Measurements from ENCODE around the gene PRIM2.
"Not testable (repeated sequence)": the region's sequence is repeated elsewhere in the genome, so short reads cannot be mapped to it uniquely, and the experiment has no call there.

The PRIM2 gene

DNA sequence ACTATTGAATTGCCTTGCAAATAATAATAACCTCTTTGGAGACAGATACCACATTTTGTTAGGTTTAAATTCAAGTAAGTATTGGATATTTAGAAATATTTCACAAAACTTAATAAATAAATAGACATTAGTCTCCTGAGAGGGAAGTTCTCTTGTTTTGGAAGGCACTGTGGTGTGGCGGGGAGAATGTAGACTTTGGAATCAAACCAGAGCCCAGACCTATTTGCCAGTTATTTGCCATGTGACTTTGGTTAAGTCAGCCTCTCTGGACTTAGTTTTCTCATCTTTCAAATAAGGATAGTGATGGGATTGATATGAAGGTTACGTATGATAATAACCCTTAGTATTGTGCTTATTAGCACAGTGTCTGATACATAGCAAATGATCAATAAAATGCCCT, 240.4 kb downstream of the PRIM2 start:
- not testable (repeated sequence) for H4K20me1 ChIP-seq (ENCODE audit: insufficient read depth, low read length); H3K4me2 ChIP-seq (ENCODE audit: low read length)

GRCh38 chr6:57559170-57559569, 241.7 kb downstream of the PRIM2 start:
- not testable (repeated sequence) for H3K9me2 ChIP-seq (ENCODE audit: low read depth, low read length); H3K4me2 ChIP-seq (ENCODE audit: low read length); H3K9me3 ChIP-seq (ENCODE audit: low read length); H3K36me3 ChIP-seq (ENCODE audit: insufficient read depth, low read length); H3K79me2 ChIP-seq (ENCODE audit: insufficient read depth, low read length); H3K27me3 ChIP-seq (ENCODE audit: insufficient read depth, low read length); H3K4me3 ChIP-seq (ENCODE audit: low read depth, low read length, poor library complexity, severe bottlenecking); H3K9ac ChIP-seq (ENCODE audit: low read length); H3K4me1 ChIP-seq (ENCODE audit: insufficient read depth, low read length, severe bottlenecking); H3F3A ChIP-seq (ENCODE audit: insufficient read depth, low read length); H4K20me1 ChIP-seq (ENCODE audit: insufficient read depth, low read length); H3K27ac ChIP-seq (ENCODE audit: low read depth, low read length, poor library complexity, severe bottlenecking); H2AFZ ChIP-seq (ENCODE audit: low read length)

More for the DNA sequence above, 240.4 kb downstream of the PRIM2 start:
- H3K4me3 ChIP-seq (ENCODE audit: low read depth, low read length, poor library complexity, severe bottlenecking); H2AFZ ChIP-seq (ENCODE audit: low read length); H3K9me2 ChIP-seq (ENCODE audit: low read depth, low read length); H3F3A ChIP-seq (ENCODE audit: insufficient read depth, low read length); H3K4me1 ChIP-seq (ENCODE audit: insufficient read depth, low read length, severe bottlenecking); H3K27me3 ChIP-seq (ENCODE audit: insufficient read depth, low read length); H3K9me3 ChIP-seq (ENCODE audit: low read length); H3K9ac ChIP-seq (ENCODE audit: low read length); H3K27ac ChIP-seq (ENCODE audit: low read depth, low read length, poor library complexity, severe bottlenecking); H3K36me3 ChIP-seq (ENCODE audit: insufficient read depth, low read length); H3K79me2 ChIP-seq (ENCODE audit: insufficient read depth, low read length): not testable (repeated sequence)

- H3K9me2 ChIP-seq (ENCODE audit: low read depth, low read length); H3K4me3 ChIP-seq (ENCODE audit: low read depth, low read length, poor library complexity, severe bottlenecking); H3K4me2 ChIP-seq (ENCODE audit: low read length); H3K27me3 ChIP-seq (ENCODE audit: insufficient read depth, low read length); H3K27ac ChIP-seq (ENCODE audit: low read depth, low read length, poor library complexity, severe bottlenecking); H3K36me3 ChIP-seq (ENCODE audit: insufficient read depth, low read length); H3K9ac ChIP-seq (ENCODE audit: low read length); H3K9me3 ChIP-seq (ENCODE audit: low read length); H4K20me1 ChIP-seq (ENCODE audit: insufficient read depth, low read length); H3K4me1 ChIP-seq (ENCODE audit: insufficient read depth, low read length, severe bottlenecking); H2AFZ ChIP-seq (ENCODE audit: low read length); H3K79me2 ChIP-seq (ENCODE audit: insufficient read depth, low read length); H3F3A ChIP-seq (ENCODE audit: insufficient read depth, low read length): not testable (repeated sequence)
These were observed 244.8 kb downstream of the PRIM2 start for GRCh38 chr6:57562233-57562632.

DNA sequence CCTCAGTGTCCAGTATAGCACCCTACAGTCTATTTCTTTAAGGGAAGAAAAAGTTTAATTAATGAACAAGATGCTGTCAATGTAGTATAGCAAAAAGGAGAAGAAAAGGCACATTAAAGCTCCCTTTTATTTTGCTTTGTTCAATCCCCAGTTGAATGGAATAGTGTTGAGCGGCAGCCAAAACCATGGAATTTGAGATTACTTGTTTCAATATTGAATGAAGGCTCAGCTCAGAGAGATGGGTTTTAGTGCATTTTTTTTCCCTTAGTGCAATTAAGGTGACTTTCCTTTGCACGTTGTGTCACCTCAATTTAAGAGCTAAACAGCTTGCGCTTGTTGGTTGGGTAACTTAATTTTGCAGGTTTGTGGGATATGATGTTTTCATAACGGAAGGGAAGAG, 254.7 kb downstream of the PRIM2 start:
- H3K9me3 ChIP-seq (ENCODE audit: low read length); H3K79me2 ChIP-seq (ENCODE audit: insufficient read depth, low read length); H3K4me2 ChIP-seq (ENCODE audit: low read length); H3F3A ChIP-seq (ENCODE audit: insufficient read depth, low read length); H3K27ac ChIP-seq (ENCODE audit: low read depth, low read length, poor library complexity, severe bottlenecking); H2AFZ ChIP-seq (ENCODE audit: low read length); H3K36me3 ChIP-seq (ENCODE audit: insufficient read depth, low read length); H3K4me3 ChIP-seq (ENCODE audit: low read depth, low read length, poor library complexity, severe bottlenecking); H3K9ac ChIP-seq (ENCODE audit: low read length); H4K20me1 ChIP-seq (ENCODE audit: insufficient read depth, low read length); H3K4me1 ChIP-seq (ENCODE audit: insufficient read depth, low read length, severe bottlenecking); H3K27me3 ChIP-seq (ENCODE audit: insufficient read depth, low read length); H3K9me2 ChIP-seq (ENCODE audit: low read depth, low read length): not testable (repeated sequence)

- not testable (repeated sequence) for H2AFZ ChIP-seq (ENCODE audit: low read length); H3F3A ChIP-seq (ENCODE audit: insufficient read depth, low read length)
These were observed 255.4 kb downstream of the PRIM2 start for GRCh38 chr6:57572844-57573243.

GRCh38 chr6:57577023-57577422, 259.6 kb downstream of the PRIM2 start:
- H3K4me2 ChIP-seq (ENCODE audit: low read length); H3K9me3 ChIP-seq (ENCODE audit: low read length); H3K36me3 ChIP-seq (ENCODE audit: insufficient read depth, low read length); H4K20me1 ChIP-seq (ENCODE audit: insufficient read depth, low read length); H3K9me2 ChIP-seq (ENCODE audit: low read depth, low read length); H3K27me3 ChIP-seq (ENCODE audit: insufficient read depth, low read length); H3K79me2 ChIP-seq (ENCODE audit: insufficient read depth, low read length); H3K4me1 ChIP-seq (ENCODE audit: insufficient read depth, low read length, severe bottlenecking); H3F3A ChIP-seq (ENCODE audit: insufficient read depth, low read length); H3K27ac ChIP-seq (ENCODE audit: low read depth, low read length, poor library complexity, severe bottlenecking); H2AFZ ChIP-seq (ENCODE audit: low read length); H3K9ac ChIP-seq (ENCODE audit: low read length); H3K4me3 ChIP-seq (ENCODE audit: low read depth, low read length, poor library complexity, severe bottlenecking): not testable (repeated sequence)

More at GRCh38 chr6:57572844-57573243, 255.4 kb downstream of the PRIM2 start:
- not testable (repeated sequence) for H3K4me2 ChIP-seq (ENCODE audit: low read length); H3K4me3 ChIP-seq (ENCODE audit: low read depth, low read length, poor library complexity, severe bottlenecking); H3K36me3 ChIP-seq (ENCODE audit: insufficient read depth, low read length); H3K9ac ChIP-seq (ENCODE audit: low read length); H3K27ac ChIP-seq (ENCODE audit: low read depth, low read length, poor library complexity, severe bottlenecking); H4K20me1 ChIP-seq (ENCODE audit: insufficient read depth, low read length); H3K4me1 ChIP-seq (ENCODE audit: insufficient read depth, low read length, severe bottlenecking); H3K27me3 ChIP-seq (ENCODE audit: insufficient read depth, low read length); H3K9me2 ChIP-seq (ENCODE audit: low read depth, low read length); H3K9me3 ChIP-seq (ENCODE audit: low read length); H3K79me2 ChIP-seq (ENCODE audit: insufficient read depth, low read length)
